VCaP (cell line): Measurements from ENCODE around the gene ZBTB2.

Source experiments
- H3K27ac ChIP-seq: fragments of 450-650 bp; 2 replicates; pipeline ENCODE4 v1.5.1; 2017
- CTCF ChIP-seq: fragments of 450-650 bp; conservative IDR thresholded peaks from 2 replicates; pipeline ENCODE4 v1.5.1; 2017; ENCODE audit warnings: mild to moderate bottlenecking, moderate library complexity

ZBTB2 gene

DNA sequence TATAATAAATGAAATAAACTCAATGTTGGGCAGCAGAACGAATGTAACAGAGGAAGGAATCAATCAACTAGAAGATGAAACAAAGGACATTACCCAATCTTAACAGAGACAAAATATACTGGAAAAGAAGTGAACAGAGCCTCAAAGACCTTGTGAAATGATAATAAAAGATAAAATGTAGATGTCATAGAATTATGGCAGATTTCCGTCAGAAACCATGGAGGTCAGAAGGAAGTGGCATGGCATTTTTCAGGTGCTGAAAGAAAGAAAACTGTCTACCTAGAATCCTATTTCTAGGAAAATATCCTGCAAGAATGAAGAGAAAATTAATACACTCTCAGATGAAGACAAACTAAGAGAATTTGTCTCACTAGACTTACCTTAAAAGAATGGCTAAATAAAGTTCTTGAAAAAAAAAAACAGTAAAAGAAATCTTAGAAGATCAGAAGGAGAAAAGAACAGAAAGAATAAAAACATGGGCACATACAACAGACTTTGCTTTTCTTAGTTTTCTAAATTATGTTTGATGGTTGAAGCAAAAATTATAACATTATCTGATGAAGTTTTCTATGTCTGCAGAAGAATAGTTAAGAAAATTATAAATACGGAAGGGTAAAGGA lies 23.4 kb upstream of the ZBTB2 start:
- H3K27ac ChIP-seq = no peak overlapping the region
- TF ChIP-seq CTCF = no peak

DNA sequence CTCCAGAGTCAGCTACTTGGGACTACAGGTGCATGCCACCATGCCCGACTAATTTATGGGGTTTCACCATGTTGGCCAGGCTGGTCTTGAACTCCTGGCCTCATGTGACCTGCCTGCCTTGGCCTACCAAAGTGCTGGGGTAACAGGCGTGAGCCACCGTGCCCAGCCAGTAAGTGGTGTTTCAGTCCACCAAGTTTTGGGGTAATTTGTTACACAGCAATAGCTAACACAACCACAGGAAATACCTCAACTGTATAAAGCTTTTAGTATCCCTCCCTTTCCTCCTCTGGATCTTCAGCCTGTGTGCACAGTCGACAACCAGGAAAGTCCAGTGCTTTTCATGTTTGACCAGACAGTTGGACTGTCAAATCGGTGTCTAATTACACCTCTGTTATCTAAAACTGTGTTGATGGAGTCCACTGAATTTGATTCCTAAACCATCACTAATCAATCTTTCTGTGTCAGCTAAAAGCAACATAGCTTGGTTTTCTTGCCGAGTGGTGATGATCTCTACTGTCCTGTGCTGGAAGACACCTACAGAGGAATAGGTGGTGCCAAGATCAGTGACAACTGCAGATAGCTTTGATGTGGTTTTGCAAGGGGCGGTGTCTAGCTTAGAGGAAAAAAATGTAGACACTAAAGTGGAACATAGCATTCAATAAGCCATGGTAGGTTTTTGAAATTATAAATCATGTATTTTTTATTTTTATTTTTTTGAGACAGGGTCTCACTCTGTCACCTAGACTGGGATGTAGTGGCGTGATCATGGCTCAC lies 22.2 kb upstream of the ZBTB2 start:
- TF ChIP-seq CTCF = no peak
- H3K27ac ChIP-seq = no peak overlapping the region

DNA sequence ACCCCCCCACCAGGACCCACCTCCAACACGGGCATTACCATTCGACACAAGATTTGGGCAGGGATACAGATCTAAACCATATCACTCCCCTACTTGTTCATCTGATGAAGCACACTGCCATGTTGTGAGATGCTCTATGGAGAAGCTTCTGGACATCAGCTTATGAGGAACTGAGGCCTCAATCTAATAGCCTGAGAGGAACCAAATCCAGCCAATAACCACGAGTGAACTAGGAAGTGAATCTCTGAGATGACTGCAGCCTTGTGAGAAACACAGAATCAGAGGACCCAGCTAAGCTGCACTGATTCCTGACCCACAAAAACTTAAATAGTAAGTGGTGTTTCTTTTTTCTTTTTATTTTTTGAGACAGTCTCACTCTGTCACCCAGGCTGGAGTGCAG lies 21.6 kb upstream of the ZBTB2 start:
- TF ChIP-seq CTCF = no peak
- H3K27ac ChIP-seq = no peak overlapping the region

DNA sequence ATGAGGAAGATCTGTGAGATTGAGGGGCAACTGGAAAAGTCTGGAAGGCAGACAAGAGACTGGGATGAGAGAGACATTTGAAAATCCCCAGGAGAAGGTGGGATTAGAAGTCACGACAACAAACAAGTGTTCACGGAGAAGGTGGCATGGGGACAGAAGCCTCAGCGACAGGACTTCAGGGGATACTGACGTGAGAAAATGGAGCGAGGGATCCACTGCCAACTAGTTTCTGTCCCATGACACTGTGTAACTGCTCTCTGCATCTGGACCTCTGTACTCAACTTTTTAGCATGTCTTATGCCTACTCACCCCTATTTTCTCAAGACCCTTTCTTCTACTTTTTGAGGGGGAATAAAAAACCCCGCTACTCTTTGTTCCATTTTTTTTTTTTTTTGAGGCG lies 18.3 kb upstream of the ZBTB2 start:
- TF ChIP-seq CTCF = no peak
- H3K27ac ChIP-seq = no peak overlapping the region

DNA sequence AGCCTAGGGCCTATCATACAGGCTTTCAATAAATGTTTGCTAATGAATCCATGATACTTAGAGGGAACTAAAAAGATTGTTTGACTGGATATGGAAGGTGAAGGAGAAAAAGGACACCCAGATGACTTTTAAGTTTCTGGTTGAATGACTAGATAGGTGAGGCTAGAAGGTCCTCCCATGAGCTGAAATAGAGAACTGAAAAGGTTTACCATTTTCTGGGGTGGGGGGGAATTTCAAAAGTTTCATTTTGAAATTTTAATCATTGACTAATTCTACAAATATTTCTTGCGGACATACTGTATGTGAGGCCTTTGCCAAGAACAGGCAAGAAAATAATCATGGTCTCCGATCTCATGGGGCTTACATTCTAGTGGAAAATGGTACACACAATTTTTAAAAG lies 17.9 kb upstream of the ZBTB2 start:
- no peak overlapping the region for H3K27ac ChIP-seq
- TF ChIP-seq CTCF = no peak

- no peak overlapping the region for H3K27ac ChIP-seq
- no peak for TF ChIP-seq CTCF
These were observed 17.5 kb upstream of the ZBTB2 start for GRCh38 chr6:151408858-151409257.

DNA sequence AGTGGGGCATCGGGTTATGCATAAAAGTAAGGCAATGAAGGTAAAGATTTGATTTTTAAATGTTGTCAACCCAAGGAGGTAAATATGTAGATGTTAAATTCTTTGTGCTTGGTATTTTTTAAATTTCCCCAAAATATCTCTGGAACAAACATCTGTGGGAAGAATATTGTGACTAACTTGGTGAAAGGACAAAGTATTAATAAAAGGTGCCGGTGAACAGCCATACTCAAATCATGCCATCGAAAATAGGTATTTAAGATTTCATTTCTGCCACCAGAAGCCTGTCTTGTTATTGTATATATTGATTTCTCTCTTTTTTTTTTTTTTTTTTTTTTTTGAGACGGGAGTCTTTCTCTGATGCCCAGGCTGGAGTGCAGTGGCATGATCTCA lies 12.6 kb upstream of the ZBTB2 start:
- no peak for TF ChIP-seq CTCF
- H3K27ac ChIP-seq = no peak overlapping the region
